ENCODE data around the gene GAS2L1.

Gene GAS2L1

GRCh38 chr22:29316141-29316828, 9.8 kb downstream of the GAS2L1 start:
- TF ChIP-seq REST (IDR thresholded peaks at IDR 0.05; ENCODE audit: insufficient read depth in 1 of 2, low read depth in 2 of 2, low read length in 2 of 2): no peak
- no peak for TF ChIP-seq FOXP2 (optimal IDR thresholded peaks at IDR 0.05; ENCODE audit: borderline replicate concordance, extremely low read depth, extremely low read length, insufficient read depth)
- TF ChIP-seq SIN3A (IDR thresholded peaks at IDR 0.05; ENCODE audit: borderline replicate concordance, insufficient read depth, low read length): no peak
- TF ChIP-seq POLR2AphosphoS5 (IDR thresholded peaks at IDR 0.05; ENCODE audit: low read depth, low read length): no peak
- TF ChIP-seq TAF1 (IDR thresholded peaks at IDR 0.05; ENCODE audit: borderline replicate concordance, insufficient read depth, low read length): no peak

- TF ChIP-seq SIN3A (IDR thresholded peaks at IDR 0.05; ENCODE audit: borderline replicate concordance, insufficient read depth, low read length) (no peak), POLR2AphosphoS5 (IDR thresholded peaks at IDR 0.05; ENCODE audit: low read depth, low read length) (no peak), FOXP2 (optimal IDR thresholded peaks at IDR 0.05; ENCODE audit: borderline replicate concordance, extremely low read depth, extremely low read length, insufficient read depth) (no peak), TAF1 (IDR thresholded peaks at IDR 0.05; ENCODE audit: borderline replicate concordance, insufficient read depth, low read length) (no peak), REST (IDR thresholded peaks at IDR 0.05; ENCODE audit: insufficient read depth in 1 of 2, low read depth in 2 of 2, low read length in 2 of 2) (no peak)
Observed at GRCh38 chr22:29317827-29318454, 11.5 kb downstream of the GAS2L1 start.

GRCh38 chr22:29319072-29319471, 12.6 kb downstream of the GAS2L1 start:
- TF ChIP-seq TAF1 (IDR thresholded peaks at IDR 0.05; ENCODE audit: borderline replicate concordance, insufficient read depth, low read length): no peak
- TF ChIP-seq SIN3A (IDR thresholded peaks at IDR 0.05; ENCODE audit: borderline replicate concordance, insufficient read depth, low read length): no peak
- no peak for TF ChIP-seq FOXP2 (optimal IDR thresholded peaks at IDR 0.05; ENCODE audit: borderline replicate concordance, extremely low read depth, extremely low read length, insufficient read depth)
- TF ChIP-seq REST (IDR thresholded peaks at IDR 0.05; ENCODE audit: insufficient read depth in 1 of 2, low read depth in 2 of 2, low read length in 2 of 2): no peak
- no peak for TF ChIP-seq POLR2AphosphoS5 (IDR thresholded peaks at IDR 0.05; ENCODE audit: low read depth, low read length)

GRCh38 chr22:29320546-29320945, 14.1 kb downstream of the GAS2L1 start:
- TF ChIP-seq FOXP2 (optimal IDR thresholded peaks at IDR 0.05; ENCODE audit: borderline replicate concordance, extremely low read depth, extremely low read length, insufficient read depth) (no peak), TAF1 (IDR thresholded peaks at IDR 0.05; ENCODE audit: borderline replicate concordance, insufficient read depth, low read length) (no peak), REST (IDR thresholded peaks at IDR 0.05; ENCODE audit: insufficient read depth in 1 of 2, low read depth in 2 of 2, low read length in 2 of 2) (no peak), SIN3A (IDR thresholded peaks at IDR 0.05; ENCODE audit: borderline replicate concordance, insufficient read depth, low read length) (no peak), POLR2AphosphoS5 (IDR thresholded peaks at IDR 0.05; ENCODE audit: low read depth, low read length) (no peak)
